Mucosa of descending colon (tissue), 3 donors: ENCODE results near the gene UBE2M. TPM values are rescaled to one million over a fixed set of nuclear protein-coding genes. Genes with fewer than 3 reads are reported as not detected.

Experiments
- ATAC-seq: fragments of 200-7000 bp; cut with Tn5 transposase; one replicate; pipeline ENCODE4 v1.9.1; 2020; ENCODE audit warnings: mild to moderate bottlenecking, moderate library complexity
- DNase-seq, 3 donors: peaks; one replicate each; pipeline ENCODE4 v3.0.0-alpha.2; 2020
- H3K36me3 ChIP-seq: fragments of 200-600 bp; one replicate; pipeline ENCODE4 v1.8.0; 2021; ENCODE audit warnings: low read depth, mild to moderate bottlenecking
- H3K4me1 ChIP-seq: fragments of 200-600 bp; one replicate; pipeline ENCODE4 v1.8.0; 2021; ENCODE audit warnings: low read depth, mild to moderate bottlenecking
- H3K4me3 ChIP-seq: fragments of 200-600 bp; one replicate; pipeline ENCODE4 v1.8.0; 2021; ENCODE audit warnings: mild to moderate bottlenecking
- H3K9me3 ChIP-seq: fragments of 200-600 bp; one replicate; pipeline ENCODE4 v1.8.0; 2021; ENCODE audit warnings: mild to moderate bottlenecking
- intact Hi-C, 2 donors: fragments of 100-400 bp; cut with DNase I in 1 of 2; cut with micrococcal nuclease in 1 of 2; formaldehyde crosslinking; loops; one replicate each; pipeline versions ENCODE4 v1.11.0 to v1.11.1; 2022; cut with DNase I, micrococcal nuclease
- total RNA-seq, 3 donors: library from RNA; stranded (reverse); fragmentation: NEBNext Ultra II Directional in 2 of 3; extraction: Animal tissue kit (Norgen Biotek cat#: 25700) in 2 of 3; gene quantifications; one replicate each; pipeline versions ENCODE4 v1.2.1 to v1.2.4, GENCODE V29; 2021 to 2023
- TF ChIP-seq, protein P1 (sequence below): fragments of 200-600 bp; IDR thresholded peaks from one replicate; pipeline ENCODE4 v1.8.0; 2022; ENCODE audit warnings: antibody characterized with exemption, mild to moderate bottlenecking
- donor health status: DM: no; HTN: no; CAD: no; lungs with moderate emphysema.
- donor health status: DM: no; HTN: no; CAD: no.
- donor health status: DM: no; HTN: yes; CAD: no.

UBE2M gene
- total RNA-seq, 3 donors from 2014 or later: 49.4 to 101 (median 66.7) TPM

DNA sequence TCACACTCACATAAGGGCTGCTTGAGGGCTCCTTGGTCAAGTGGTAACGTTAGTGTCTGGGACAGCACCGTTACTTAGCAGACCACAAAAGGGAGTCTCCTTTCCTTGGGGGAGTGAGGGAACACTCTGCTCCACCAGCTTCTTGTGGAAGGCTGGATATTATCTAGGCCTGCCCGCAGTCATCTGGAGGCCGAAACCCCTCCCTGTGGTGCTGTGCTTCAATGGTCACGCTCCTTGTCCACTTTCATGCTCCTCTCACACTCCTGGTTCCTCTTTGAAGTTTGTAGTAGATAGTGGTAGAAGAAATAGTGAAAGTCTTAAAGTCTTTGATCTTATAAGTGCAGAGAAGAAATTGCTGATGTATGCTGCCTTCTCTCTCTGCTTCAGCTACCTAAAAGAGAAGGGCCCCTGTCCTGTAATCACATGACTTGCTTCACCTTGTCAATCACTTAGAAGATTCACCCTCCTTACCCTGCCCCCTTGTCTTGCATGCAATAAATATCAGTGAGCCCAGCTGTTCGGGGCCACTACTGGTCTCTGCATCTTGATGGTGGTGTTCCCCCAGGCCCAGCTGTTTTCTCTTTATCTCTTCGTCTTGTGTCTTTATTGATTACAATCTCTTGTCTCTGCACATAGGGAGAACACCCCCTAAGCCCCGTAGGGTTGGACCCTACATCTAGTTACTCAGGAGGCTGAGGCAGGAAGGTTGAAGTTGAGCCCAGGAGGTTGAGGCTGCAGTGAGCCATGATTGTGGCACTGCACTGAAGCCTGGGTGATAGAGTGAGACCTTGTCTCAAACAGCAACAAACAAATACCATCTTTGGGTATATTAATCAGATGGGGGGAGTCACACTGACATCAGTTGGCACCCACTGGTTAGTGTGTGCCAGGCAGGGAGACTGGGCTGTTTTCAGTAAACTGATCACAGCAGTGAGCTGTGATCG is 26.4 kb upstream of the UBE2M start:
- TF ChIP-seq, protein P1, sequence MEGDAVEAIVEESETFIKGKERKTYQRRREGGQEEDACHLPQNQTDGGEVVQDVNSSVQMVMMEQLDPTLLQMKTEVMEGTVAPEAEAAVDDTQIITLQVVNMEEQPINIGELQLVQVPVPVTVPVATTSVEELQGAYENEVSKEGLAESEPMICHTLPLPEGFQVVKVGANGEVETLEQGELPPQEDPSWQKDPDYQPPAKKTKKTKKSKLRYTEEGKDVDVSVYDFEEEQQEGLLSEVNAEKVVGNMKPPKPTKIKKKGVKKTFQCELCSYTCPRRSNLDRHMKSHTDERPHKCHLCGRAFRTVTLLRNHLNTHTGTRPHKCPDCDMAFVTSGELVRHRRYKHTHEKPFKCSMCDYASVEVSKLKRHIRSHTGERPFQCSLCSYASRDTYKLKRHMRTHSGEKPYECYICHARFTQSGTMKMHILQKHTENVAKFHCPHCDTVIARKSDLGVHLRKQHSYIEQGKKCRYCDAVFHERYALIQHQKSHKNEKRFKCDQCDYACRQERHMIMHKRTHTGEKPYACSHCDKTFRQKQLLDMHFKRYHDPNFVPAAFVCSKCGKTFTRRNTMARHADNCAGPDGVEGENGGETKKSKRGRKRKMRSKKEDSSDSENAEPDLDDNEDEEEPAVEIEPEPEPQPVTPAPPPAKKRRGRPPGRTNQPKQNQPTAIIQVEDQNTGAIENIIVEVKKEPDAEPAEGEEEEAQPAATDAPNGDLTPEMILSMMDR: no peak
- Histone ChIP-seq H3K4me1 (no peaks in the 10 kb centered on the region), H3K36me3 (no peaks in the 10 kb centered on the region), H3K4me3 (no peak overlapping the region), H3K9me3 (no peaks in the 10 kb centered on the region)
- intact Hi-C loops: no loop called here
- ATAC-seq (no peak), DNase-seq (no peak)

GRCh38 chr19:58582985-58583384 is 24.6 kb upstream of the UBE2M start:
- H3K36me3 ChIP-seq: no peaks in the 10 kb centered on the region
- no peak overlapping the region for H3K4me3 ChIP-seq
- TF ChIP-seq, protein P1: no peak
- no peaks in the 10 kb centered on the region for H3K9me3 ChIP-seq
- ATAC-seq (no peak), DNase-seq (no peak)
- intact Hi-C loops: no loop called here
- no peaks in the 10 kb centered on the region for H3K4me1 ChIP-seq

DNA sequence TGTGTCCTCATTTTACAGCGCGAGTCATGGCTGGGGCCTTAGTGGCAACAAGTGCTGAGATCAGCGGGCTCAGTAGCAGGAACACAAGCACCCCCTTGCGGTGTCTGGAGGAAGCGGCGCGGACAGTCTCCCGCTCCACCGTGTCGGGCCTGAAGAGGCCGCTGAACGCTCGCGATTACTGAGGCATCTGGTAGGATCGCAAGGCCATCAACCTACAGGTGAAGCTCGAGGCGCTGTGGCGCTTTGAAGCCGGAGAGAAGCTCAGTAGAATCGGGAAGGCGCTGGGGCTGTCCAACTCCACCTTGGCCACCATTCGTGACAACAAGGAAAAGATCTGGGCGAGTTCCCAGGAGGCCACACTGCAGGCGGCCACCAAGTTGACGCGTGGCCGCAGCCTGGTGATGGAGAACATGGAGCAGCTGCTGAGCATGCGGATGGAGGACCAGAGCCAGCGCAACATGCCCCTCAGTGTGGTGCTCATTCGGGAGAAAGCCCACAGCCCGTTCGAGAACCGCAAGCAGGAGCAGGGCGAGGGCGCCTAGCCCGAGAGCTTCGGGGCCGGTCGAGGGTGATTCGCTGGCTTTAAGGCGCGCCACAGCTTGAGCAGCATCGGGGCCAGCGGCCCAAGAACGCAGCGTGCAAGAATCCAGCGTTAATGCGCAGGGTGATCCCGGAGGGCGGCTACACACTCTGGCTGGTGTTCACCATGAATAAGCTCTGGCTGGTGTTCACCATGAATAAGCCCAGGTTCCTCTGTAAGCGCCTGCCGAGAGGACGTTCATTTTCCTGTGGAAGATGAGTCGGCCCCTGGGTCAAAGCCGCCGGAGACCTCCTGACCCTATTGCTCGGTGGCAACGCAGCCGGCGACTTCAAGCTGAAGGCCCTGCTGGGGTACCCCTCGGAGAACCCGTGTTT is 23.1 kb upstream of the UBE2M start:
- ATAC-seq (peak; percentile 86), DNase-seq (peak; percentile 80 to 85 (median 82))
- Histone ChIP-seq H3K9me3 (no peaks in the 10 kb centered on the region), H3K36me3 (no peaks in the 10 kb centered on the region), H3K4me1 (no peaks in the 10 kb centered on the region), H3K4me3 (no peak overlapping the region)
- TF ChIP-seq, protein P1: peak; percentile 63
- intact Hi-C loops: no loop called here

- no peaks in the 10 kb centered on the region for H3K9me3 ChIP-seq
- intact Hi-C loops: no loop called here
These were observed 21.2 kb upstream of the UBE2M start for GRCh38 chr19:58579473-58580142.

More at GRCh38 chr19:58579473-58580142, 21.2 kb upstream of the UBE2M start:
- Histone ChIP-seq H3K4me1 (peaks cover 1% of the 10 kb centered on the region), H3K36me3 (no peaks in the 10 kb centered on the region), H3K4me3 (no peak overlapping the region)
- TF ChIP-seq, protein P1: no peak
- DNase-seq (no peak), ATAC-seq (no peak)
